ENCODE measurements around the gene CHEK2.
"Not testable (repeated sequence)": the region's sequence is repeated elsewhere in the genome, so short reads cannot be mapped to it uniquely, and the experiment has no call there.

Gene CHEK2

GRCh38 chr22:28750471-28750881, 8.9 kb upstream of the CHEK2 start:
- H3K4me3 ChIP-seq (ENCODE audit: low read depth, low read length) = no peak overlapping the region
- TF ChIP-seq MYC (IDR thresholded peaks at IDR 0.05; ENCODE audit: low read depth, low read length) (no peak), POLR2A (IDR thresholded peaks at IDR 0.05; ENCODE audit: extremely low read depth, insufficient read length) (no peak)
- TF ChIP-seq, protein P1, sequence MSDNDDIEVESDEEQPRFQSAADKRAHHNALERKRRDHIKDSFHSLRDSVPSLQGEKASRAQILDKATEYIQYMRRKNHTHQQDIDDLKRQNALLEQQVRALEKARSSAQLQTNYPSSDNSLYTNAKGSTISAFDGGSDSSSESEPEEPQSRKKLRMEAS (IDR thresholded peaks at IDR 0.05; ENCODE audit: low read depth, low read length) = no peak
- TF ChIP-seq, protein P2, sequence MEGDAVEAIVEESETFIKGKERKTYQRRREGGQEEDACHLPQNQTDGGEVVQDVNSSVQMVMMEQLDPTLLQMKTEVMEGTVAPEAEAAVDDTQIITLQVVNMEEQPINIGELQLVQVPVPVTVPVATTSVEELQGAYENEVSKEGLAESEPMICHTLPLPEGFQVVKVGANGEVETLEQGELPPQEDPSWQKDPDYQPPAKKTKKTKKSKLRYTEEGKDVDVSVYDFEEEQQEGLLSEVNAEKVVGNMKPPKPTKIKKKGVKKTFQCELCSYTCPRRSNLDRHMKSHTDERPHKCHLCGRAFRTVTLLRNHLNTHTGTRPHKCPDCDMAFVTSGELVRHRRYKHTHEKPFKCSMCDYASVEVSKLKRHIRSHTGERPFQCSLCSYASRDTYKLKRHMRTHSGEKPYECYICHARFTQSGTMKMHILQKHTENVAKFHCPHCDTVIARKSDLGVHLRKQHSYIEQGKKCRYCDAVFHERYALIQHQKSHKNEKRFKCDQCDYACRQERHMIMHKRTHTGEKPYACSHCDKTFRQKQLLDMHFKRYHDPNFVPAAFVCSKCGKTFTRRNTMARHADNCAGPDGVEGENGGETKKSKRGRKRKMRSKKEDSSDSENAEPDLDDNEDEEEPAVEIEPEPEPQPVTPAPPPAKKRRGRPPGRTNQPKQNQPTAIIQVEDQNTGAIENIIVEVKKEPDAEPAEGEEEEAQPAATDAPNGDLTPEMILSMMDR (IDR thresholded peaks at IDR 0.05; ENCODE audit: low read depth, low read length) = no peak
- DNase-seq (ENCODE audit: low read depth) = no peak

DNA sequence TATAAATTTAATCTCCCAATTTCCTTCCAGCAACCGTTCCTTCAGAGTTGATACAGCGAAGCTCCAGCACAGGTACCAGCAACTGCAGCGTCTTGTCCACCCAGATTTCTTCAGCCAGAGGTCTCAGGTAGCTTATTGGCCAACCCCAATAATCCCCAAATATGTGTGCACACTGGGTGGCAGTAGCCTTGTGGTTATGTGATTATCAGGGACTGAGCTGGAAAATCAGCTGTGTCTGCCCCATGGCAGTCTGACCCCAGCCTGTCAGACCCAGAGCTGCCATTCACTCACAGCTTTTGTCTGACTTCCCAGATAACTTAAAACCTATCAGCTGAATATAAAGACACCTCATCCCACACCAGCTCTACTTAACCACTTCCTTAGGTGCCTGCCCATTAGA, 2.2 kb upstream of the CHEK2 start:
- no peak overlapping the region for H3K4me3 ChIP-seq (ENCODE audit: low read depth, low read length)
- no peak for DNase-seq (ENCODE audit: low read depth)
- TF ChIP-seq, protein P2 (IDR thresholded peaks at IDR 0.05; ENCODE audit: low read depth, low read length) = no peak
- TF ChIP-seq, protein P1 (IDR thresholded peaks at IDR 0.05; ENCODE audit: low read depth, low read length) = no peak
- TF ChIP-seq MYC (IDR thresholded peaks at IDR 0.05; ENCODE audit: low read depth, low read length) (no peak), POLR2A (IDR thresholded peaks at IDR 0.05; ENCODE audit: extremely low read depth, insufficient read length) (no peak)

- TF ChIP-seq POLR2A (IDR thresholded peaks at IDR 0.05; ENCODE audit: extremely low read depth, insufficient read length) (no peak), MYC (IDR thresholded peaks at IDR 0.05; ENCODE audit: low read depth, low read length) (no peak)
- TF ChIP-seq, protein P1 (IDR thresholded peaks at IDR 0.05; ENCODE audit: low read depth, low read length) = no peak
- TF ChIP-seq, protein P2 (IDR thresholded peaks at IDR 0.05; ENCODE audit: low read depth, low read length) = no peak
- H3K4me3 ChIP-seq (ENCODE audit: low read depth, low read length) = peak overlapping the region; percentile 98
Measured at GRCh38 chr22:28742562-28742962, 942 bp upstream of the CHEK2 start.

DNA sequence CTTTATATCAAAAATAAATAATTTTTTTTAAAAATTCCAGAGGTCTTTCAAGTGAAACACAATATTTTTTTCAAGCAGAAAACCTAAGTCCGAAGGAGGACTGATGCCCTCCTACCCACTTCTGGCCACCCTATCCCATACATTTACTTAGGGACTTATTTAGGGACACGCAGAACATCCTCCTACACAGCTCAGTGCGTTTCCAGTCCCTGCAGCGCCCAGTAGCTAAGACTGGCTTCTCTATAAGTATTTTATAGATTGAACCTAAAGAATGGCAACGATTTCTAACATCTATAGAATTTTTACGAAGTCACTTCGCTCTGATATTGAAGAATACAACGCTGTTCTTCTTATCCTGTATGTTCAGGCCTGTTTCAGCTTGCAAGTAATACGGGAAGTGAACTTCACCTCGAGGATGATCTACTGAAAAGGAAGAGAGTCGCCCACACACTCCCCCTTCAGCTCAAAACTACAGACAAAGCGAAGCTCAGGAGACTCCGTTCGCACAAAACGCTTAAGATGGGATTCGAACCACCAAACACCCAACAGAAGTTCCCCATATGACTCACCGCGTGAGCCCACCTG, 328 bp downstream of the CHEK2 start:
- TF ChIP-seq MYC (IDR thresholded peaks at IDR 0.05; ENCODE audit: low read depth, low read length) = no peak
- peak overlapping the region; percentile 98 for H3K4me3 ChIP-seq (ENCODE audit: low read depth, low read length)
- DNase-seq (ENCODE audit: low read depth) = no peak

More at GRCh38 chr22:28742562-28742962, 942 bp upstream of the CHEK2 start:
- no peak for DNase-seq (ENCODE audit: low read depth)

DNA sequence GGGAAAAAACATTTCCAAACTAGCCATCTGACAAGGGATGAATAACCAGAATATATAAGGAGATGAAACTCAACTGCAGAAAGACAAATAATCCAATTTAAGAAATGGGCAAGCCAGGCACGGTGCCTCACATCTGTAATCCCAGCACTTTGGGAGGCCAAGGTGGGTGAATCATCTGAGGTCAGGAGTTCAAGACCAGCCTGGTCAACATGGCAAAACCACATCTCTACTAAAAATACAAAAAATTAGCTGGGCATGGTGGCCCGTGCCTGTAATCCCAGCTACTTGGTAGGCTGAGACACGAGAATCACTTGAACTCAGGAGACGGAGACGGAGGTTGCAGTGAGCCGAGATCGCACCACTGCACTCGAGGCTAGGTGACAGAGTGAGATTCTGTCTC, 2.7 kb downstream of the CHEK2 start:
- H3K4me3 ChIP-seq (ENCODE audit: low read depth, low read length); DNase-seq (ENCODE audit: low read depth): not testable (repeated sequence)

- TF ChIP-seq, protein P1 (IDR thresholded peaks at IDR 0.05; ENCODE audit: low read depth, low read length) = no peak
- no peak for TF ChIP-seq POLR2A (IDR thresholded peaks at IDR 0.05; ENCODE audit: extremely low read depth, insufficient read length)
- TF ChIP-seq MYC (IDR thresholded peaks at IDR 0.05; ENCODE audit: low read depth, low read length) = no peak
- TF ChIP-seq, protein P2 (IDR thresholded peaks at IDR 0.05; ENCODE audit: low read depth, low read length) = no peak
- no peak for DNase-seq (ENCODE audit: low read depth)
- no peak overlapping the region for H3K4me3 ChIP-seq (ENCODE audit: low read depth, low read length)
Measured at GRCh38 chr22:28737701-28738100, 3.9 kb downstream of the CHEK2 start.

Data from NB4 (cell line).